Erythroblast (primary cell): ENCODE results near the gene HTRA3.

Experiments used
- GATA1 ChIP-seq: IDR thresholded peaks from 2 replicates; pipeline ENCODE4 v1.6.1; 2011; ENCODE audit warnings: low read depth, mild to moderate bottlenecking, control low read depth, low read length, moderate library complexity
- POLR2A ChIP-seq: IDR thresholded peaks from 2 replicates; pipeline ENCODE4 v1.6.1; 2011; ENCODE audit warnings: mild to moderate bottlenecking, low read length

DNA sequence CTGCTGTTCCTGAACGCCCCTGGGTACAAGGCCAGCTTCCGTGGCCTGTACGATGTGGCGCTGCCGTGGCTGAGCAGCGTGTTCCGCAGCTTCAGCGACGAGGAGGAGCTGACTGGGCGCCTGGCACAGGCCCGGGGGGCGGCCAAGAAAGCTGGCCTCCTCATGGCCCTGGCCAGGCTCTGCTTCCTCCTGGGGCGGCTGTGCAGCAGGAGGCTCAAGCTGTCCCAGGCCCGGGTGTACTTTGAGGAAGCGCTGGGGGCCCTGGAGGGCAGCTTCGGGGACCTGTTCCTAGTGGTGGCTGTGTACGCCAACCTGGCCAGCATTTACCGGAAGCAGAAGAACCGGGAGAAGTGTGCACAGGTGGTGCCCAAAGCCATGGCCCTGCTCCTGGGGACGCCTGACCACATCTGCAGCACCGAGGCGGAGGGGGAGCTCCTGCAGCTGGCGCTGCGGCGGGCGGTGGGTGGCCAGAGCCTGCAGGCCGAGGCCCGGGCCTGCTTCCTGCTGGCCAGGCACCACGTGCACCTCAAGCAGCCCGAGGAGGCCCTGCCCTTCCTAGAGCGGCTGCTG, 42.3 kb upstream of the HTRA3 start:
- no peak for TF ChIP-seq POLR2A
- no peak for TF ChIP-seq GATA1
